IPS-NIHi7 (cell line): Measurements from ENCODE around the gene DROSHA.
"Not testable (repeated sequence)": the region's sequence is repeated elsewhere in the genome, so short reads cannot be mapped to it uniquely, and the experiment has no call there.

ENCODE experiments used
- DNase-seq: peaks from one replicate; pipeline ENCODE4 v3.0.0; 2012; ENCODE audit warnings: mixed read lengths; ENCODE audit errors: extremely low spot score

Gene DROSHA

GRCh38 chr5:31531888-31532547 lies at the start of gene DROSHA, which contains the start of gene C5orf22:
Gene DROSHA, minus strand, starts transcription at chr5:31532093. Its CDS starts 3,034 bp downstream, at chr5:31529059.
Gene C5orf22, plus strand, starts transcription at chr5:31532301. Its CDS starts 92 bp downstream, at chr5:31532393.
- DNase-seq = peak; percentile 99

- DNase-seq = no peak
Observed at GRCh38 chr5:31579558-31579957, 47.7 kb upstream of the DROSHA start.

GRCh38 chr5:31577438-31577837 lies 45.5 kb upstream of the DROSHA start:
- DNase-seq = no peak

GRCh38 chr5:31574772-31575171 lies 42.9 kb upstream of the DROSHA start:
- DNase-seq = no peak

- DNase-seq = no peak
Observed at GRCh38 chr5:31573494-31574142, 41.7 kb upstream of the DROSHA start.

- DNase-seq = no peak
Observed at GRCh38 chr5:31569068-31569467, 37.2 kb upstream of the DROSHA start.

GRCh38 chr5:31568302-31568835 lies 36.5 kb upstream of the DROSHA start:
- no peak for DNase-seq

- not testable (repeated sequence) for DNase-seq
Observed at GRCh38 chr5:31566362-31566761, 34.5 kb upstream of the DROSHA start.

- no peak for DNase-seq
Observed at GRCh38 chr5:31563216-31563615, 31.3 kb upstream of the DROSHA start.

- DNase-seq = no peak
Observed at GRCh38 chr5:31561946-31562345, 30.1 kb upstream of the DROSHA start.

GRCh38 chr5:31559942-31560341 lies 28.0 kb upstream of the DROSHA start:
- DNase-seq = no peak

GRCh38 chr5:31556461-31556860 lies 24.6 kb upstream of the DROSHA start:
- DNase-seq = no peak

GRCh38 chr5:31554552-31554951 lies 22.7 kb upstream of the DROSHA start:
- DNase-seq = no peak

GRCh38 chr5:31553863-31554262 lies 22.0 kb upstream of the DROSHA start:
- no peak for DNase-seq

- peak; percentile 15 for DNase-seq
Observed at GRCh38 chr5:31551878-31552277, 20.0 kb upstream of the DROSHA start.

- DNase-seq = not testable (repeated sequence)
Observed at GRCh38 chr5:31549114-31549513, 17.2 kb upstream of the DROSHA start.

GRCh38 chr5:31537851-31538250 lies 6.0 kb upstream of the DROSHA start:
- no peak for DNase-seq

- no peak for DNase-seq
Observed at GRCh38 chr5:31537349-31537748, 5.5 kb upstream of the DROSHA start.

GRCh38 chr5:31536873-31537272 lies 5.0 kb upstream of the DROSHA start:
- no peak for DNase-seq

GRCh38 chr5:31534527-31535046 lies 2.7 kb upstream of the DROSHA start:
- DNase-seq = no peak

GRCh38 chr5:31531543-31531887 lies 378 bp downstream of the DROSHA start:
- peak; percentile 15 for DNase-seq

GRCh38 chr5:31530541-31531265 lies 1.2 kb downstream of the DROSHA start:
- no peak for DNase-seq
